HEK293 (cell line): Measurements from ENCODE around the gene UGGT2.

Source experiments
- CTCF ChIP-seq: fragments of 450-650 bp; formaldehyde crosslinking; IDR thresholded peaks from 2 replicates; pipeline ENCODE4 v1.5.1; 2016; ENCODE audit warnings: missing biosample characterization, missing genetic modification characterization
- MEIS1 ChIP-seq: sonication (generic); formaldehyde crosslinking; IDR thresholded peaks from 2 replicates; pipeline ENCODE4 v1.8.1; 2022; ENCODE audit warnings: missing genetic modification reagents, mild to moderate bottlenecking, borderline replicate concordance
- PRDM4 ChIP-seq: fragments of 450-650 bp; formaldehyde crosslinking; IDR thresholded peaks from 2 replicates; pipeline ENCODE4 v1.5.1; 2017; ENCODE audit warnings: missing biosample characterization, missing genetic modification characterization
- REST ChIP-seq: fragments of 450-650 bp; formaldehyde crosslinking; IDR thresholded peaks from 2 replicates; pipeline ENCODE4 v1.5.1; 2016; ENCODE audit warnings: missing biosample characterization, missing genetic modification characterization
- ZBTB26 ChIP-seq: fragments of 450-650 bp; formaldehyde crosslinking; optimal IDR thresholded peaks from 2 replicates; pipeline ENCODE3; 2016; ENCODE audit warnings: missing biosample characterization, mild to moderate bottlenecking, missing genetic modification characterization
- ZBTB6 ChIP-seq: fragments of 450-650 bp; formaldehyde crosslinking; IDR thresholded peaks from 2 replicates; pipeline ENCODE4 v1.5.1; 2017; ENCODE audit warnings: missing biosample characterization, missing genetic modification characterization
- ZNF248 ChIP-seq: fragments of 450-650 bp; formaldehyde crosslinking; IDR thresholded peaks from 2 replicates; pipeline ENCODE4 v1.5.1; 2017; ENCODE audit warnings: missing biosample characterization, missing genetic modification characterization
- ZNF274 ChIP-seq, 2 experiments: fragments of 200-500 bp in 1 of 2; fragments of 450-650 bp in 1 of 2; sonication (Bioruptor generic) in 1 of 2; formaldehyde crosslinking in 1 of 2; IDR thresholded peaks; 2 replicates each; pipeline versions ENCODE4 v1.5.1 to v1.6.1; 2014 to 2016; ENCODE audit warnings: borderline replicate concordance in 1 of 2, inconsistent platforms in 1 of 2, low read length in 1 of 2, missing biosample characterization in 1 of 2, missing genetic modification characterization in 1 of 2
- ZNF280D ChIP-seq: fragments of 450-650 bp; formaldehyde crosslinking; IDR thresholded peaks from 2 replicates; pipeline ENCODE4 v1.5.1; 2016; ENCODE audit warnings: missing biosample characterization, missing genetic modification characterization
- ZNF626 ChIP-seq: fragments of 450-650 bp; sonication (Bioruptor Pico); formaldehyde crosslinking; IDR thresholded peaks from 2 replicates; pipeline ENCODE4 v1.5.1; 2018; ENCODE audit warnings: missing biosample characterization, missing genetic modification characterization, inconsistent platforms
- ZNF692 ChIP-seq: fragments of 450-650 bp; formaldehyde crosslinking; IDR thresholded peaks from 2 replicates; pipeline ENCODE4 v1.5.1; 2016; ENCODE audit warnings: missing biosample characterization, missing genetic modification characterization
- ZNF776 ChIP-seq: fragments of 450-650 bp; formaldehyde crosslinking; IDR thresholded peaks from 2 replicates; pipeline ENCODE4 v1.5.0; 2017; ENCODE audit warnings: missing biosample characterization, missing genetic modification characterization, borderline replicate concordance
- ZNF791 ChIP-seq: fragments of 450-650 bp; formaldehyde crosslinking; IDR thresholded peaks from 2 replicates; pipeline ENCODE4 v1.5.1; 2016; ENCODE audit warnings: missing biosample characterization, missing genetic modification characterization

GRCh38 chr13:96033220-96034015 lies 19.8 kb downstream of the UGGT2 start:
- TF ChIP-seq MEIS1 (no peak), ZNF791 (tag by site-specific recombination) (no peak), ZBTB26 (no peak), PRDM4 (no peak), REST (tag by site-specific recombination) (no peak), CTCF (tag by site-specific recombination) (no peak), ZNF274 (IDR thresholded peaks at IDR 0.05; ENCODE audit: low read length) (no peak), ZNF274 (tag by site-specific recombination; IDR thresholded peaks at IDR 0.05; ENCODE audit: borderline replicate concordance) (no peak), ZNF626 (tag by site-specific recombination) (no peak), ZNF776 (tag by site-specific recombination) (no peak), ZNF692 (tag by site-specific recombination) (no peak), ZNF280D (no peak), ZNF248 (no peak), ZBTB6 (tag by site-specific recombination) (no peak)
